GM12865 (cell line): Measurements from ENCODE around the gene ZNF692.
"Not testable (repeated sequence)": the region's sequence is repeated elsewhere in the genome, so short reads cannot be mapped to it uniquely, and the experiment has no call there.

Experiments used
- DNase-seq: peaks from one replicate; pipeline ENCODE4 v3.0.0; 2010; ENCODE audit warnings: low read depth
- H3K4me3 ChIP-seq: 2 replicates; pipeline ENCODE4 v1.5.1; 2011; ENCODE audit warnings: mild to moderate bottlenecking, low read depth, low read length, control low read depth
- CTCF ChIP-seq: IDR thresholded peaks from 2 replicates; pipeline ENCODE4 v1.5.1; 2011; ENCODE audit warnings: low read length, control low read depth, low read depth, inconsistent platforms; ENCODE audit not compliant: insufficient read depth; ENCODE audit errors: missing control alignments

The ZNF692 gene

GRCh38 chr1:248837045-248837780 lies 21.7 kb downstream of the ZNF692 start:
- peak overlapping the region; percentile 62 for H3K4me3 ChIP-seq
- no peak for TF ChIP-seq CTCF
- no peak for DNase-seq

- TF ChIP-seq CTCF: no peak
- H3K4me3 ChIP-seq: no peak overlapping the region
- no peak for DNase-seq
Observed at GRCh38 chr1:248834343-248834940, 24.4 kb downstream of the ZNF692 start.

- TF ChIP-seq CTCF: no peak
- DNase-seq: no peak
- no peak overlapping the region for H3K4me3 ChIP-seq
Observed at GRCh38 chr1:248831842-248832241, 27.0 kb downstream of the ZNF692 start.

GRCh38 chr1:248830718-248831017 lies 28.2 kb downstream of the ZNF692 start:
- not testable (repeated sequence) for H3K4me3 ChIP-seq, DNase-seq

GRCh38 chr1:248828845-248829244 lies 30.0 kb downstream of the ZNF692 start:
- DNase-seq: no peak
- no peak for TF ChIP-seq CTCF
- no peak overlapping the region for H3K4me3 ChIP-seq

GRCh38 chr1:248825909-248826760 lies 32.8 kb downstream of the ZNF692 start, which contains the start of gene SH3BP5L:
Gene SH3BP5L, minus strand, starts transcription at chr1:248825915. Its CDS starts 980 bp downstream, at chr1:248824935.
- DNase-seq: peak; percentile 97
- peak; percentile 78 for TF ChIP-seq CTCF
- peak within 1 kb of the TSS; percentile 75 for H3K4me3 ChIP-seq

GRCh38 chr1:248825573-248825908 lies 33.3 kb downstream of the ZNF692 start:
- H3K4me3 ChIP-seq: peak overlapping the region; percentile 75
- no peak for TF ChIP-seq CTCF
- no peak for DNase-seq
